ENCODE results near the gene ABCD4.

ABCD4 gene

DNA sequence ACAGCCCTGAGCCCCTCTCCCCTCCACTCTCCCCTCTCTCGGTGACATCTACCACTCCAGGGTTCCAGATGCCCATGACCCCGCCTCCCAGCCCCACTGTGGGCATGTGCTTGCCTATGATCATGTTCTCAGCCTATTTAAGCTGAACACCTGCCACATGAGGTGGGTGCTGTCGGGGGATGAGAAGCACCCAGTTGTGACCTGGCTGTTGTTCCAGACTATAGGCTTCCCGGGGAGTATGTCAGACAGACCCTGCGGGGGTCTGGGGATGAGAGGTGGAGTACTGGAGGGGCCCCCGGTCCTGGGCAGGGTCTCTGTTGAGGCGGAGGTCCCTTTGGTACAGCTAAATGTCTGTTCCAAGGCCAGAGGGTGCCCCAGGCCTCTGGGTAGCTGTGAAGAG is 57.4 kb downstream of the ABCD4 start:
- H3K9me3 Mint-ChIP-seq = no peaks in the 10 kb centered on the region
- no peaks in the 10 kb centered on the region for H3K36me3 Mint-ChIP-seq (ENCODE audit: low read depth)
- H3K27ac Mint-ChIP-seq = no peak overlapping the region
- H3K4me1 Mint-ChIP-seq = peaks cover 12% of the 10 kb centered on the region
- TF ChIP-seq, protein P1, sequence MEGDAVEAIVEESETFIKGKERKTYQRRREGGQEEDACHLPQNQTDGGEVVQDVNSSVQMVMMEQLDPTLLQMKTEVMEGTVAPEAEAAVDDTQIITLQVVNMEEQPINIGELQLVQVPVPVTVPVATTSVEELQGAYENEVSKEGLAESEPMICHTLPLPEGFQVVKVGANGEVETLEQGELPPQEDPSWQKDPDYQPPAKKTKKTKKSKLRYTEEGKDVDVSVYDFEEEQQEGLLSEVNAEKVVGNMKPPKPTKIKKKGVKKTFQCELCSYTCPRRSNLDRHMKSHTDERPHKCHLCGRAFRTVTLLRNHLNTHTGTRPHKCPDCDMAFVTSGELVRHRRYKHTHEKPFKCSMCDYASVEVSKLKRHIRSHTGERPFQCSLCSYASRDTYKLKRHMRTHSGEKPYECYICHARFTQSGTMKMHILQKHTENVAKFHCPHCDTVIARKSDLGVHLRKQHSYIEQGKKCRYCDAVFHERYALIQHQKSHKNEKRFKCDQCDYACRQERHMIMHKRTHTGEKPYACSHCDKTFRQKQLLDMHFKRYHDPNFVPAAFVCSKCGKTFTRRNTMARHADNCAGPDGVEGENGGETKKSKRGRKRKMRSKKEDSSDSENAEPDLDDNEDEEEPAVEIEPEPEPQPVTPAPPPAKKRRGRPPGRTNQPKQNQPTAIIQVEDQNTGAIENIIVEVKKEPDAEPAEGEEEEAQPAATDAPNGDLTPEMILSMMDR (IDR thresholded peaks at IDR 0.05; ENCODE audit: unreplicated experiment in 3 of 3) = no peak
- no peak overlapping the region for H3K4me3 Mint-ChIP-seq
- H3K27me3 Mint-ChIP-seq (ENCODE audit: low read depth) = peaks cover 84% of the 10 kb centered on the region

GRCh38 chr14:74244115-74244514 is 58.6 kb downstream of the ABCD4 start:
- Mint-ChIP-seq H3K9me3 (no peaks in the 10 kb centered on the region), H3K27me3 (ENCODE audit: low read depth) (peaks cover 90% of the 10 kb centered on the region), H3K27ac (no peak overlapping the region), H3K4me3 (no peak overlapping the region), H3K36me3 (ENCODE audit: low read depth) (no peaks in the 10 kb centered on the region), H3K4me1 (peaks cover 12% of the 10 kb centered on the region)
- TF ChIP-seq, protein P1 (IDR thresholded peaks at IDR 0.05; ENCODE audit: unreplicated experiment in 3 of 3) = no peak

DNA sequence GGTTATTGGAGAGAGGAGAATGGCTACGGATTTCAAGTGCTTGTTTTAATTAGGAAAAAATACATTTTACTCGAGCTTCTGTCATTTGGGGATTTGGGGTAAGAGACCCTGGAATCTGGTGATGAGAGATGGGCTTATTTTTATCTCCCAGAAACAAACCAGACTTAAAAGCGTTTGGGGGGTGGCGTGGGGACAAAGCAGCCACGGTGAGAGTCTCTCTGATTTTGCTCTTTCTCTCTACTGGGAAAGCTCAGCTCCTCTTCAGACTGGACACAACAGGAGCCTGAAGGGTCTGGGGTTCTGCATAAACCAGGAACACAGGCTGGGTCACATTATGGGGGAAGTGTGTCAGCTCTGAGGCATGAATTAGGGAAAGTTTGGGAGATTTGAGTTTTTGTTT is 59.7 kb downstream of the ABCD4 start:
- peaks cover 12% of the 10 kb centered on the region for H3K4me1 Mint-ChIP-seq
- peaks cover 93% of the 10 kb centered on the region for H3K27me3 Mint-ChIP-seq (ENCODE audit: low read depth)
- no peak overlapping the region for H3K4me3 Mint-ChIP-seq
- TF ChIP-seq, protein P1 (IDR thresholded peaks at IDR 0.05; ENCODE audit: unreplicated experiment in 3 of 3) = no peak
- no peak overlapping the region for H3K27ac Mint-ChIP-seq
- no peaks in the 10 kb centered on the region for H3K36me3 Mint-ChIP-seq (ENCODE audit: low read depth)
- no peaks in the 10 kb centered on the region for H3K9me3 Mint-ChIP-seq

DNA sequence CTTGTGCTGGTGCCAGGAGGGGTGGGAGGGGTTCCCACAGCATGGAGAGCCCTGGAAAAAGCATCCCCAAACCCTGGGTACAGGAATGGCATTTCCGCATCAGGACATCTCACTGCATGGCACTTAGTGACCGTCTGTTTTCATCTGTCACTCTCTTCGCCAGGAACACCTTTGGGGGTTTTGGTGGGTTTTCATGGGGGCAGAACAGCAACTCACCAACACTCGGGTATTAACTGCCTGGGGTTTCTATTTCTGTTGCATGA is 60.0 kb downstream of the ABCD4 start:
- Mint-ChIP-seq H3K27ac (no peak overlapping the region), H3K27me3 (ENCODE audit: low read depth) (peaks cover 96% of the 10 kb centered on the region), H3K36me3 (ENCODE audit: low read depth) (no peaks in the 10 kb centered on the region), H3K4me1 (peaks cover 12% of the 10 kb centered on the region), H3K9me3 (no peaks in the 10 kb centered on the region), H3K4me3 (peak overlapping the region in 1 of 3 experiments; percentile 7)
- TF ChIP-seq, protein P1 (IDR thresholded peaks at IDR 0.05; ENCODE audit: unreplicated experiment in 3 of 3) = no peak

DNA sequence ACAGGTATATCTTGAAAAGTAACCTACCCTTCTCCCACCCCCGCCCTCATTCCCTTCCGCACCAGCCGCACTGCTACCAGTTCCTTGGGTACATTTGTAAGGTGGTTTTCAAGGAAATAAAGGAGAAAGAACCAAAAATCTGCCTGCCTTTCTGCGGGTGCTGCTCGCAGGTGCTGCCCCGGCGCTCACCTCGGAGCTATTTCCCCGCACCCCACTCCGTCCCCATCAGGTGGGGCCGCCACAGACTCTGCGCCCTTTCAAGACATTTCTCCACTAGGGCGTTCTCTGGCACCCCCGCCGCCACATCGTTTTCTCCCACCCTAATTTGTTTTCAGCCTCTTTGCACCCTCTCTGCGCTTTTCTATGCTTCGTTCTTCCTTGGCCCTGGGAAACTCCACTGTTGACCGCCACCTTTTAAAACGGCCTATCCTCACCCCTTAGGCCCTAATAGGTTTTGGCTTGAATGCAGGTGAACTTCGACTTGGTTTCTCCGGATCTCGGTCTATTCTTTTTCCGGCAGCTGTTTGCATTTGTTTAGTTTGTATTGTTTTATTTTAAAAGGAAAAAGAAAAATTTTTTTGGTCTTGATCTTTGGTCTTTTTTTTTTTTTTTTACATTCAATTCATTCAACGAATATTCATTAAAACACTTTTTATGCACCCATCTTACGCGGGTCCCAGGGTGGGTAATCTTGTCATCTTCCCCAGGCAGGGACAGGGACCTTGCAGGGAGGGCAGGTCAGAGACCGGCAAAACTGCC is 60.5 kb downstream of the ABCD4 start:
- Mint-ChIP-seq H3K36me3 (ENCODE audit: low read depth) (no peaks in the 10 kb centered on the region), H3K27ac (peak overlapping the region in 1 of 3 experiments; percentile 4), H3K9me3 (no peaks in the 10 kb centered on the region), H3K4me3 (peak overlapping the region; percentile 7 to 50 (median 15)), H3K27me3 (ENCODE audit: low read depth) (peaks cover 97% of the 10 kb centered on the region), H3K4me1 (peaks cover 12% of the 10 kb centered on the region)
- TF ChIP-seq, protein P1 (IDR thresholded peaks at IDR 0.05; ENCODE audit: unreplicated experiment in 3 of 3) = no peak

GRCh38 chr14:74241652-74242017 is 61.1 kb downstream of the ABCD4 start:
- Mint-ChIP-seq H3K9me3 (no peaks in the 10 kb centered on the region), H3K4me1 (peaks cover 12% of the 10 kb centered on the region), H3K27ac (no peak overlapping the region), H3K27me3 (ENCODE audit: low read depth) (peaks cover 97% of the 10 kb centered on the region), H3K4me3 (peak overlapping the region; percentile 69 to 79 (median 71)), H3K36me3 (ENCODE audit: low read depth) (no peaks in the 10 kb centered on the region)
- TF ChIP-seq, protein P1 (IDR thresholded peaks at IDR 0.05; ENCODE audit: unreplicated experiment in 3 of 3) = no peak
